GM06990 (cell line): ENCODE measurements around the gene GAS1.

Experiments used
- DNase-seq: peaks from one replicate; pipeline ENCODE4 v3.0.0-alpha.2; 2011; ENCODE audit not compliant: insufficient read length; ENCODE audit errors: extremely low read depth
- H3K27me3 ChIP-seq: replicated peaks from 2 replicates; pipeline ENCODE4 v1.6.0; 2011; ENCODE audit warnings: low read length; ENCODE audit not compliant: control insufficient read depth, insufficient read depth
- H3K36me3 ChIP-seq: 2 replicates; pipeline ENCODE4 v1.5.1; 2011; ENCODE audit warnings: low read length; ENCODE audit not compliant: control insufficient read depth, insufficient read depth
- H3K4me3 ChIP-seq: replicated peaks from 2 replicates; pipeline ENCODE4 v1.5.1; 2011; ENCODE audit warnings: low read depth, mild to moderate bottlenecking, control low read depth, low read length
- CTCF ChIP-seq: IDR thresholded peaks from 2 replicates; pipeline ENCODE4 v1.5.1; 2011; ENCODE audit warnings: low read length, control low read depth, mild to moderate bottlenecking, inconsistent platforms; ENCODE audit not compliant: insufficient read depth, poor library complexity, severe bottlenecking

The GAS1 gene

GRCh38 chr9:86918556-86918955 is 28.8 kb downstream of the GAS1 start:
- no peak for DNase-seq
- Histone ChIP-seq H3K27me3 (no peaks in the 10 kb centered on the region), H3K4me3 (no peak overlapping the region), H3K36me3 (no peaks in the 10 kb centered on the region)
- no peak for TF ChIP-seq CTCF

GRCh38 chr9:86912210-86912609 is 35.1 kb downstream of the GAS1 start:
- no peak overlapping the region for H3K4me3 ChIP-seq
- DNase-seq: no peak
- H3K36me3 ChIP-seq: no peaks in the 10 kb centered on the region
- no peaks in the 10 kb centered on the region for H3K27me3 ChIP-seq
- TF ChIP-seq CTCF: no peak

GRCh38 chr9:86909388-86909787 is 37.9 kb downstream of the GAS1 start:
- Histone ChIP-seq H3K36me3 (no peaks in the 10 kb centered on the region), H3K4me3 (no peak overlapping the region), H3K27me3 (no peaks in the 10 kb centered on the region)
- no peak for DNase-seq
- no peak for TF ChIP-seq CTCF

GRCh38 chr9:86908261-86908660 is 39.0 kb downstream of the GAS1 start:
- H3K4me3 ChIP-seq: no peak overlapping the region
- DNase-seq: no peak
- H3K36me3 ChIP-seq: no peaks in the 10 kb centered on the region
- H3K27me3 ChIP-seq: no peaks in the 10 kb centered on the region
- no peak for TF ChIP-seq CTCF

GRCh38 chr9:86907346-86907745 is 40.0 kb downstream of the GAS1 start:
- no peak for TF ChIP-seq CTCF
- H3K36me3 ChIP-seq: no peaks in the 10 kb centered on the region

GRCh38 chr9:86903734-86904085 is 43.6 kb downstream of the GAS1 start:
- Histone ChIP-seq H3K36me3 (no peaks in the 10 kb centered on the region), H3K27me3 (no peaks in the 10 kb centered on the region), H3K4me3 (no peak overlapping the region)
- no peak for TF ChIP-seq CTCF
- DNase-seq: no peak

More at GRCh38 chr9:86907346-86907745, 40.0 kb downstream of the GAS1 start:
- Histone ChIP-seq H3K4me3 (no peak overlapping the region), H3K27me3 (no peaks in the 10 kb centered on the region)
- DNase-seq: no peak
